Neuron (in vitro differentiated cells): ENCODE data around the gene GLIS1.

Experiments
- H2AFZ ChIP-seq: one replicate; pipeline ENCODE4 v1.6.1; 2013; ENCODE audit warnings: low read depth, mild to moderate bottlenecking, inconsistent platforms, low read length, moderate library complexity
- H3K27me3 ChIP-seq: one replicate; pipeline ENCODE4 v1.6.1; 2013; ENCODE audit warnings: low read length; ENCODE audit not compliant: insufficient read depth
- H3K36me3 ChIP-seq: one replicate; pipeline ENCODE4 v1.6.1; 2013; ENCODE audit warnings: low read length; ENCODE audit not compliant: insufficient read depth
- H3K4me1 ChIP-seq: one replicate; pipeline ENCODE4 v1.6.1; 2013; ENCODE audit warnings: low read length; ENCODE audit not compliant: insufficient read depth
- H3K4me3 ChIP-seq: 2 replicates; pipeline ENCODE4 v1.5.1; 2013; ENCODE audit warnings: mild to moderate bottlenecking, low read length, moderate library complexity
- H3K9me3 ChIP-seq: one replicate; pipeline ENCODE4 v1.6.1; 2013; ENCODE audit warnings: low read length

Gene GLIS1

DNA sequence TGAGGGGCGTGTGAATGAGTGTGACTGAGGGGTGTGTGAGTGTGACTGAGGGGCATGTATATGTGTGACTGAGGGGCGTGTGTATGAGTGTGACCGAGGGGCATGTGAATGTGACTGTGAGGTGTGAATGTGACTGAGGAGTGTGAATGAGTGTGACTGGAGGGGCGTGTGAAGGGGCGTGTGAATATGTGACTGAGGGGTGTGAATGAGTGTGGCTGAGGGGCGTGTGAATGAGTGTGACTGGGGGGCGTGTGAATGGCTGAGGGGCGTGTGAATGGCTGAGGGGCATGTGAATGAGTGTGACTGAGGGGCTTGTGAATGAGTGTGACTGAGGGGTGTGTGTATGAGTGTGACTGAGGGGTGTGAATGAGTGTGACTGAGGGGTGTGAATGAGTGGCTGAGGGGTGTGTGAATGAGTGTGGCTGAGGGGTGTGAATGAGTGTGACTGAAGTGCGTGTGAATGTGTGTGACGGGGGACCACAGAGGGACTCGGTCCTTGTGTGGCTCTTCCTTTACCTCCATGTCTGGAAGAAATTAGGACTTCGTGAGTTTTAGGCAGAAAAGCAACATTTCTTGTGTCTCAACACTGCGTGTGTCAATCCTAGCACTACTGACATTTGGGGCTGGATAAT lies 105.8 kb downstream of the GLIS1 start:
- Histone ChIP-seq H3K4me3 (no peak overlapping the region), H3K4me1 (no peaks in the 10 kb centered on the region), H3K36me3 (no peaks in the 10 kb centered on the region), H2AFZ (no peak overlapping the region), H3K27me3 (peaks cover 9% of the 10 kb centered on the region), H3K9me3 (no peaks in the 10 kb centered on the region)

- Histone ChIP-seq H3K9me3 (no peaks in the 10 kb centered on the region), H3K4me1 (no peaks in the 10 kb centered on the region), H3K36me3 (no peaks in the 10 kb centered on the region), H2AFZ (no peak overlapping the region), H3K4me3 (no peak overlapping the region), H3K27me3 (peaks cover 4% of the 10 kb centered on the region)
Observed at GRCh38 chr1:53631622-53632310, 107.2 kb downstream of the GLIS1 start.

GRCh38 chr1:53629101-53629691 lies 109.8 kb downstream of the GLIS1 start:
- Histone ChIP-seq H3K27me3 (peaks cover 2% of the 10 kb centered on the region), H2AFZ (no peak overlapping the region), H3K4me3 (no peak overlapping the region), H3K36me3 (no peaks in the 10 kb centered on the region), H3K4me1 (no peaks in the 10 kb centered on the region), H3K9me3 (no peaks in the 10 kb centered on the region)

- Histone ChIP-seq H3K9me3 (no peaks in the 10 kb centered on the region), H3K27me3 (peaks cover 2% of the 10 kb centered on the region)
Observed at GRCh38 chr1:53628286-53628955, 110.5 kb downstream of the GLIS1 start.

GRCh38 chr1:53627666-53628065 lies 111.3 kb downstream of the GLIS1 start:
- Histone ChIP-seq H3K27me3 (peaks cover 2% of the 10 kb centered on the region), H3K9me3 (no peaks in the 10 kb centered on the region), H2AFZ (no peak overlapping the region), H3K36me3 (no peaks in the 10 kb centered on the region), H3K4me3 (no peak overlapping the region), H3K4me1 (no peaks in the 10 kb centered on the region)

More at GRCh38 chr1:53628286-53628955, 110.5 kb downstream of the GLIS1 start:
- H3K36me3 ChIP-seq, result no peaks in the 10 kb centered on the region
- H3K4me3 ChIP-seq, result no peak overlapping the region
- H3K4me1 ChIP-seq, result no peaks in the 10 kb centered on the region
- no peak overlapping the region for H2AFZ ChIP-seq

DNA sequence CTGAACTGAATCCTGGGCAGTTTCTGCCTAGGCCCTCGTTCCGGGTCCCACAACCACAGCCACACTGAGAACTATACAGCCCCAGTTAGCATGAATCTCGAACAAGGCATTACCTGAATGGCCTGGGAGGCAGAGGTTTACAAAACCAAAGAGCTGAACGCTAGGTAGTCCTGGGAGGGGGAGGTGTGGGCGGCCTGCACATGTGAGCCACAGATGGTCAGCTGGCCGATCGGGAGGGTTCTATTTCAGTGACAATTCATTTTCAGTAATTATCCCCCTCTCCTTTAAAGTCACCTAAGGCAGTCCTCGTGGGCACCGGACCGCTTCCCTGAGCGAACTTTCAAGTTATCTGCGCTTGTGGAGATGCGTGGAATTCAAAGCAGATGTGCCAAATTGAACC lies 111.9 kb downstream of the GLIS1 start:
- Histone ChIP-seq H3K9me3 (no peaks in the 10 kb centered on the region), H3K27me3 (peaks cover 2% of the 10 kb centered on the region), H3K36me3 (no peaks in the 10 kb centered on the region), H3K4me3 (no peak overlapping the region), H3K4me1 (no peaks in the 10 kb centered on the region), H2AFZ (no peak overlapping the region)

DNA sequence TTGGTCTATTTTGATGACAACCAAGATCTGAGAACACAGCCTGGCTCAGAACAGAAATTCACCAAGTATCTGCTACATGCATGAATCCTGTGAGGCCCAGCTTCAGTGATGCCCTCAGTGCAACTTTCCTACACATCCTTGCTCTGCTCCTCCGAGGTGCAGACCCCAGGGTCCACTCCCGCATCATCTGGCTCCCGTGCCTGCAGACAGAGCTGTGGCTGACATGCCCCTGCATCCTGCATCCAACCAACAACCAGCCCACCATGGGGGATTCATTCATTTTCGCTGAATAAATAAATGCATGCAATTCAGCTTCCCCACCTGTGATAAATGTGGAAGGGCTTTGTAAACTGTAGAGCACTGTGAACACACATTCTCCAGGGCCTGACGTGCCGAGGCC lies 112.3 kb downstream of the GLIS1 start:
- Histone ChIP-seq H3K36me3 (no peaks in the 10 kb centered on the region), H3K27me3 (peaks cover 2% of the 10 kb centered on the region)

GRCh38 chr1:53625766-53626520 lies 113.0 kb downstream of the GLIS1 start:
- H3K27me3 ChIP-seq, result peaks cover 2% of the 10 kb centered on the region
- H3K4me3 ChIP-seq, result no peak overlapping the region
- H3K9me3 ChIP-seq, result no peaks in the 10 kb centered on the region
- no peaks in the 10 kb centered on the region for H3K4me1 ChIP-seq
- H2AFZ ChIP-seq, result no peak overlapping the region
- H3K36me3 ChIP-seq, result no peaks in the 10 kb centered on the region

More for the DNA sequence above, 112.3 kb downstream of the GLIS1 start:
- Histone ChIP-seq H3K4me1 (no peaks in the 10 kb centered on the region), H3K9me3 (no peaks in the 10 kb centered on the region), H2AFZ (no peak overlapping the region), H3K4me3 (no peak overlapping the region)

GRCh38 chr1:53625049-53625448 lies 113.9 kb downstream of the GLIS1 start:
- Histone ChIP-seq H3K9me3 (no peaks in the 10 kb centered on the region), H2AFZ (no peak overlapping the region), H3K36me3 (no peaks in the 10 kb centered on the region), H3K4me1 (no peaks in the 10 kb centered on the region), H3K4me3 (no peak overlapping the region), H3K27me3 (peaks cover 2% of the 10 kb centered on the region)

DNA sequence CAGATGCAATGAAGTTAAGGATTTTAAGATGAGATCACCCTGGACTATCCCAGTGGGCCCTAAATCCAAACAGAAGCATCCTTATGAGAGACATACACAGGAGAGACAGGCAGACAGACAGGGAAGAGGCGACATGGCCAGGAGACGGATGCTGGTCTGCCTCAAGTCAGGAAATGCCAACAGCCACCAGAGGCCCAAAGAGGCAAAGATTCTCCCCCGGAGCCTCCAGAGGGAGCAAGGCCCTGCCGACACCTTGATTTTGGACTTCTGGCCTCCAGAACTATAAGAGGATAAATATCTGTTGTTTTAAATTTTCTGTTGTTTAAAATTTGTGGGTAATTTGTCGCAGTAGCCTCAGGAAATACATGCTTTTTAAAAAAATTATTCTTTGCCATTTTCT lies 116.4 kb downstream of the GLIS1 start:
- Histone ChIP-seq H3K4me3 (no peak overlapping the region), H3K27me3 (peaks cover 2% of the 10 kb centered on the region), H3K36me3 (no peaks in the 10 kb centered on the region), H3K9me3 (no peaks in the 10 kb centered on the region), H3K4me1 (no peaks in the 10 kb centered on the region), H2AFZ (no peak overlapping the region)

DNA sequence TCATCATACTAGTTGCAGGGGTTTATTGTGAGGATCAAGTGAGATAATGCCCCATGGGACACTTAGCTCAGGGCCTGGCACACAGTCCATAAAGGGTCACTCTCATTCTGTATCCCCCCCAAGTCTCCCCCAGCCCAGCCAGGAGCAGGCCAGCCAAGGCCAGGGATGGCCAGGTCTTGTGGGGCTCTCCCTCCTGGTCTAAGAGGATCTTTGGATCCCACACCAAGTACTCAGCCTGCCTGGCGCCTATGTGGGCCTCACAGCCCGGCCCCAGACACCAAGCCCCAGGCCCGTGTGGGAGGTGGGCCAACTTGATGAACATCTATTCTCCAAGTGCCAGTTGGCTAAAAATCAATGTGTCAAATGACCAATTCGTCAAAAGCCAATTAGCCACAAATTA lies 117.8 kb downstream of the GLIS1 start:
- H3K4me3 ChIP-seq, result no peak overlapping the region
- peaks cover 2% of the 10 kb centered on the region for H3K27me3 ChIP-seq
- no peaks in the 10 kb centered on the region for H3K9me3 ChIP-seq
- H3K4me1 ChIP-seq, result no peaks in the 10 kb centered on the region
- no peaks in the 10 kb centered on the region for H3K36me3 ChIP-seq
- H2AFZ ChIP-seq, result no peak overlapping the region

DNA sequence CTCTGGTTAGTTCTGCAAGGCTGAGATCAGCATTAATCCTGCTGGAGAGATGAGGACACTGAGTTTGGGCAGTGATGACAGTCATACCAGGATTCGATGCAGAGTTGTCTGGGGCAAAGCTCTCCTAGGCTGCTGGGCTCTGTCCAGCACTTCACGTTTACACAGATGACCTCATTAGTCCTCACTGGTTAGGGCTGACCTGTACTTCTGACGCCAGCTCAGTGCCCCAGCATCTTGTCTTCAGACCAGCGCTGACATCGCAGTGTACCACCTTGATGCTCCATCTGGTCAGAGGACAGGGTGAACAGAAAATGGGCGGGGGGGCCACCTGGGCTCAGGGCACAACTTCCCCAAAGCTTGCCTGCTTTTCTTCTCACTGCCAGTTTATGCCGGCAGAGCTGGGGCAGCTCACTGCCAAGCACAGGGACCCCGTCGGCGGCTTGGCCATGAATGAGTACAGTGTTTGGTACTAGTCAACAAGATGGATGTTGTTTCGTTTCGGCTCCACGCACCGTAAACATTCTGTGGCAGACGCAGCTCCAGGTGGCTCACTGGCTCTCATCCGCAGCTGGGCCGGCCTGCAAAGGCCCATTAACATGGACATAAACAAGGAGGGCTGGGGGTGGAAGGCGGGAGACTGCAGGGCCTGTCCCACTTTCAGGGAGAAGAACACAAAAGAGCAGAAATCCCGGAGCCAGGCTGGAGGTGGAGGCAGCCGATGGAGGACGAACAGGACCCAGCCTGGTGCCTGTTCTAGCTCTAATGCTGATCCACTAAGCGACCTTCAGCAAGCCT lies 118.7 kb downstream of the GLIS1 start:
- H3K4me1 ChIP-seq, result no peaks in the 10 kb centered on the region
- no peaks in the 10 kb centered on the region for H3K27me3 ChIP-seq
- H3K4me3 ChIP-seq, result no peak overlapping the region
- no peak overlapping the region for H2AFZ ChIP-seq
- no peaks in the 10 kb centered on the region for H3K9me3 ChIP-seq
- H3K36me3 ChIP-seq, result no peaks in the 10 kb centered on the region
